Peyer's patch (tissue), 4 donors: Measurements from ENCODE around the gene FAM222A.

Experiments used
- CTCF ChIP-seq, 6 experiments: fragments of 450-650 bp in 4 of 6; fragments of 200-600 bp in 2 of 6; sonication (generic) in 1 of 6; IDR thresholded peaks; one replicate each; pipeline ENCODE4 v1.5.1; 2017 to 2019; ENCODE audit warnings: antibody characterized with exemption in 6 of 6, mild to moderate bottlenecking in 3 of 6, moderate library complexity in 1 of 6
- POLR2A ChIP-seq, 2 donors: fragments of 450-650 bp; IDR thresholded peaks; one replicate each; pipeline ENCODE4 v1.5.1; 2017; ENCODE audit warnings: antibody characterized with exemption in 2 of 2, mild to moderate bottlenecking in 2 of 2, moderate library complexity in 2 of 2

- TF ChIP-seq POLR2A (IDR thresholded peaks at IDR 0.05) = no peak
- TF ChIP-seq CTCF (IDR thresholded peaks at IDR 0.05) = no peak
These were observed 16.4 kb upstream of the FAM222A start for GRCh38 chr12:109697270-109697553.
